Activated T-helper 17 cell treated with anti-CD3 and anti-CD28 coated beads, Interleukin-2, amount 50 U/mL, for 72 hours (primary cell): ENCODE measurements around the gene ZBTB40. TPM values are rescaled to one million over a fixed set of nuclear protein-coding genes. Genes with fewer than 3 reads are reported as not detected.

ENCODE experiments used
- ATAC-seq: fragments of 150-1000 bp; cut with Tn5 transposase; replicated peaks from 2 replicates; pipeline ENCODE4 v1.10.0; 2021; ENCODE audit warnings: mild to moderate bottlenecking, moderate library complexity
- H3K27ac Mint-ChIP-seq: one replicate; pipeline ENCODE4 v1.8.0; 2022; ENCODE audit warnings: mixed read lengths
- H3K27me3 Mint-ChIP-seq: one replicate; pipeline ENCODE4 v1.8.0; 2022; ENCODE audit warnings: mixed read lengths
- H3K36me3 Mint-ChIP-seq: one replicate; pipeline ENCODE4 v1.8.0; 2022; ENCODE audit warnings: low read depth, mild to moderate bottlenecking, mixed read lengths
- H3K4me1 Mint-ChIP-seq: one replicate; pipeline ENCODE4 v1.8.0; 2022; ENCODE audit warnings: mixed read lengths
- H3K4me3 Mint-ChIP-seq: one replicate; pipeline ENCODE4 v1.8.0; 2022; ENCODE audit warnings: mild to moderate bottlenecking, mixed read lengths
- H3K9me3 Mint-ChIP-seq: one replicate; pipeline ENCODE4 v1.8.0; 2022; ENCODE audit warnings: mixed read lengths
- total RNA-seq, 2 donors: library from RNA; stranded (reverse); gene quantifications; one replicate each; pipeline ENCODE4 v1.2.3, GENCODE V29; 2022

ZBTB40 gene
- total RNA-seq, 2 donors from 2014 or later, result 20.4 to 21.4 TPM

DNA sequence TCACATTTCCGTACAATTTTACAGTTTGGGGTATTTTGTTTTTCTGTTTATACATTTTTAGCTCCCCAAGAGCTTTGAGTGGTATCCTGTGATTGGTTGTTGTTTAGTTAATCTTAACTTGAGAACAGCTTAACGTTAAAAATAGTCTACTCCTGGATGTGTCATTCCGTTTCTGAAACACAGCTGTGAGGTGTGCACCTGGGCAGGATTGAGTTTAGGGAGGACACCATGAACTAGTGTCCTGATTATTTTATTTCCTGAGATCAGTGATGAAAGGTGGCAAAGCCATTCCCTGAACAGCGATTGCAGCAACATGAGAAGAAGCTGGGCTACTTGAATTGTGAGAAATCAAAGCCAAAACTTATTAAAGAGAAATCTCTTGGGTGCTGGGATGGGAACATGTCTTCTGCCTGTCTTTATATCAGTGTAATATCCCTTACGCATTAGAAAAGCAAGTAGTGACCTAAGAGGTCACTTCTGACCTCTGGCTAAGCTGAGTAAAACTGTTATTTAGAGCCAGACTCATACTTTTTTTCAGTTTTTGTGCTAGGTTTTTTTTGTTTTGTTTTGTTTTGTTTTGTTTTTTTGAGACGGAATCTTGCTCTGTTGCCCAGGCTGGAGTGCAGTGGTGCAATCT is 43.4 kb downstream of the ZBTB40 start:
- Mint-ChIP-seq H3K4me3 (no peak overlapping the region), H3K27me3 (no peaks in the 10 kb centered on the region), H3K4me1 (no peaks in the 10 kb centered on the region), H3K9me3 (no peaks in the 10 kb centered on the region), H3K36me3 (peaks cover 69% of the 10 kb centered on the region), H3K27ac (no peak overlapping the region)
- no peak for ATAC-seq

DNA sequence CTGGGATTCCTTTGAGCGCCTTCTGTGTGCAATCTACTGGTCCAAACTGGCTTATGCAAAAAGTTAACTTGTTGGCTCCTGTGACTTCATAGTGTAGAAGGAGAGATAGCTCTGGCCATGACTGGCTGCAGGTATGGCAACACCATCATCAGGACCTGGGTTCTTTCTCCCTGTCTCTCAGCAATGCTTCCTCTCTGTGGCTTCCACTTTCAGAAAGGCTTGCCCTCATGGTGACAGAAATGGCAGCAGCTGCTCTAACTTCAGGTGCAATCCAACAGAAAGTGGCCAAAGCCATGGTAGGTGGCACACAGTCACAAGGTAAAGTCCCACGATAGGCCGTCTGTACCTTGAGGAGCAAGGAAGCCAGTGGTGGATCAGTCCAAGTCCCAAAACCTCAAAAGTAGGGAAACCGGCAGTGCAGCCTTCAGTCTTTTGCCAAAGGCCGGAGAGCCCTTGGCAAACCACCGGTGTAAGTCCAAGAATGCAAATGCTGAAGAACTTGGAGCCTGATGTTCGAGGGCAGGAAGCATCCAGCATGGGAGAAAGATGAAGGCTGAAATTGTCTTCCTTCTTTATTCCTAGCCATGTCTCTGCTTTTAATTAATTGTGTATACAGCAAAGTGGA is 45.0 kb downstream of the ZBTB40 start:
- no peaks in the 10 kb centered on the region for H3K4me1 Mint-ChIP-seq
- H3K4me3 Mint-ChIP-seq, result no peak overlapping the region
- no peak for ATAC-seq
- peaks cover 78% of the 10 kb centered on the region for H3K36me3 Mint-ChIP-seq
- no peaks in the 10 kb centered on the region for H3K9me3 Mint-ChIP-seq
- no peaks in the 10 kb centered on the region for H3K27me3 Mint-ChIP-seq
- H3K27ac Mint-ChIP-seq, result no peak overlapping the region

DNA sequence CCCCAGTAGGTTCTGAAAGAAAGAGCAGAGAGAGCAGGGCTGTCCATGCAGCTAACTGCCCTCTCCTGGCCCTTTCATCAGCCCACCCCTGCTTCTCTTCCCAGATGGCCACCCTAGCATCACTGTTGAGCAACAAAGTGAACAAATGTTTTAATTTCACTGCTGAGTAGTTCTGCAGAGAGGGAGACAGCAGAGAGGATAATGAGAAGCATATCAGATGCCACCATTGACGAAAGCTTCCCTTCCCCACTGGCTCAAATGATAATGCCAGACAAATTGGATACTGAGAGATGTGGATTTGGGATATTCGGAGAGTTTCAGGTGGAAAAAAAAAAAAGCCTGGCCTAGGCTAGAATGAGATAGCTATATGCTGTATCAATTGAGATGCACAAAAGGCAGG is 46.8 kb downstream of the ZBTB40 start:
- Mint-ChIP-seq H3K27me3 (no peaks in the 10 kb centered on the region), H3K36me3 (peaks cover 78% of the 10 kb centered on the region), H3K9me3 (no peaks in the 10 kb centered on the region), H3K4me1 (no peaks in the 10 kb centered on the region), H3K27ac (no peak overlapping the region), H3K4me3 (no peak overlapping the region)
- ATAC-seq, result no peak

DNA sequence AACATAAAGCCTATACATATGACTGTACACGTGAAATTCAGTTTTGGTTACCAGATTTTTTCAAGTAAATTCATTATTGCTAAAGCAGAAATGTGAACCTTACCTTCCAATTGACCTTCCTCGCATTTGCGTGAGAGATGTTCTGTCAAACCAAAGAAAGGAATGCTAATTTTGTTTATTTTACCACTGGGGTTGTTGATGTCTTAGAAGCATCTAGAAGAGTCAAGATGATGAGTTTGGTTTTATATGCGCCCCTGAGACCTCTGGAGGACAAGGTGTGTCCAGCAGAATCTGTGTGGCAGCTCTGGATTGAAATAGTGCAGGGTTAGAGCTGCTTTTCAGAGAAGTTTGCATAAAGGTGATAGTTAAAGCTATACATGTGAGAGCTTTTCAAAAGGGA is 48.4 kb downstream of the ZBTB40 start:
- Mint-ChIP-seq H3K4me3 (no peak overlapping the region), H3K9me3 (no peaks in the 10 kb centered on the region), H3K27me3 (no peaks in the 10 kb centered on the region), H3K4me1 (no peaks in the 10 kb centered on the region), H3K27ac (no peak overlapping the region), H3K36me3 (peaks cover 69% of the 10 kb centered on the region)
- no peak for ATAC-seq

DNA sequence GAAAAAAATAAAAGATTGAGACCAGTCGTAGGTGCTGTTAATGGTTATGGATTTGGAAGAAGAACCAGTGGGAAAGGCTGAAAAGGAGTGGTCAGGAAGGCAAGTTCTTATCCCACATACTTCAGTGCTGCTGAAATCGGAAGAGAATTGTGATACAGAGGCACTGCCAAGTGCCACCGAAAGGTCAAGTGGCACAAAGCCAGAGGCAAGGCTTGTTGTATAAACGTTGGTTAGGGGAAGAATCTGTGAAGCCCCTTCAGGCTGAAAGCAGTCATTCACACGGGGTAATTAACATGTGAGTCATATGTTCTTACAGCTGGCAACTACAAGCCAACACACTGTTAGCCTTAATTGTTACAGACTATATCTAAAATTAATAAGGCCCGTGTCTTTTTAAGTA is 48.8 kb downstream of the ZBTB40 start:
- no peaks in the 10 kb centered on the region for H3K27me3 Mint-ChIP-seq
- H3K36me3 Mint-ChIP-seq, result peaks cover 71% of the 10 kb centered on the region
- no peaks in the 10 kb centered on the region for H3K9me3 Mint-ChIP-seq
- ATAC-seq, result no peak
- no peaks in the 10 kb centered on the region for H3K4me1 Mint-ChIP-seq
- H3K4me3 Mint-ChIP-seq, result no peak overlapping the region
- no peak overlapping the region for H3K27ac Mint-ChIP-seq

DNA sequence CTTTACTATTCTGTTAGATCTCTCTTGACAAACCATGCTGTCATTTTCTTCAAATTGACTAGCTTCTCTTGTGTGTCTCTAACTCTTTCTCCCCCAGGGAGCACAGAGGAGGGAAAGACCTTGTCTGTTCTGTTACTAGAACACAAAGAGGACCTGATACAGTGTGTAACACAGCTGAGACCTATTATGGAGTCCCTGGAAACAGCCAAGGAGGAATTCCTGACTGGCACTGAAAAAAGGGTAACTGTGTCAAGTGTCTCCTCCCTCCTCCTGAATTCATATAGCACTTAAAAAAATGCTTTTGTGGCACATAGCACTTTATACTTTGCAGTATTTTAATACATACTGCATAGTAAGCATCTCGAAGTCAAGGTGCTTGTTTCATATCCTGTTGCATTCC is 50.6 kb downstream of the ZBTB40 start:
- no peaks in the 10 kb centered on the region for H3K9me3 Mint-ChIP-seq
- H3K27me3 Mint-ChIP-seq, result no peaks in the 10 kb centered on the region
- no peak overlapping the region for H3K27ac Mint-ChIP-seq
- peaks cover 72% of the 10 kb centered on the region for H3K36me3 Mint-ChIP-seq
- no peak overlapping the region for H3K4me3 Mint-ChIP-seq
- no peak for ATAC-seq
- no peaks in the 10 kb centered on the region for H3K4me1 Mint-ChIP-seq

DNA sequence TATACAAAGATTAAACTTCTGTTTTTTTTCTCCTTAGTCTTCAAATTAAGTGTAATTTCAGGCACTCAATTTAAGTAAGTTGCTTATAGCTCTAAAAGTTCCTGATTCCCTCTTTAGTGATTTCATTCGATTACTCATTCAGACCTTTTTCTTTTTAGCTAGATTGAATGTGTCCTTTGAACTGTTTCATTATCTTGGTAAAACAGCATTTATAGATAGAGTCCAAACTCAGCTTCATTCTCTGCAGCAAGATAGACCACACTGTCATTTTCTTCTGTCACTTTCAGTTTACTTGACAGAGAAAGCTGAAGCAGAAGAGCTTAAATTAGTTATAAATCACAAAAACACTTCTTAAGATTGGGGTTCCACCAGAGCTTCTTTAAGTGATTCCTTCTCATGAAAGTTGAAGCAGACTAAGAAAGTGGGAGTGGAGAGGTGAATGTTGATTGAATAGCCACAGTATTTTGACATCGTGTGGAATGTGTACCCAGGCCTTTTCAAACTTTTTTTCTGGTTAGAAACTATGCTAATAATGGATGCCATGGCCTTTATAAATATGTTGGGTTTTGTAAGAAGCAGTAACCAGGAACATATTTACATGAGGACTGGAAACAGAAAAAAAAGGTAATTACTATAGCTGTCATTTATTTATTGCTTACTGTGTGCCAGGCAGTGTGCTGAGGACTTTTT is 52.2 kb downstream of the ZBTB40 start:
- Mint-ChIP-seq H3K27ac (no peak overlapping the region), H3K27me3 (no peaks in the 10 kb centered on the region), H3K4me1 (no peaks in the 10 kb centered on the region), H3K36me3 (peaks cover 79% of the 10 kb centered on the region), H3K4me3 (no peak overlapping the region), H3K9me3 (no peaks in the 10 kb centered on the region)
- ATAC-seq, result no peak

DNA sequence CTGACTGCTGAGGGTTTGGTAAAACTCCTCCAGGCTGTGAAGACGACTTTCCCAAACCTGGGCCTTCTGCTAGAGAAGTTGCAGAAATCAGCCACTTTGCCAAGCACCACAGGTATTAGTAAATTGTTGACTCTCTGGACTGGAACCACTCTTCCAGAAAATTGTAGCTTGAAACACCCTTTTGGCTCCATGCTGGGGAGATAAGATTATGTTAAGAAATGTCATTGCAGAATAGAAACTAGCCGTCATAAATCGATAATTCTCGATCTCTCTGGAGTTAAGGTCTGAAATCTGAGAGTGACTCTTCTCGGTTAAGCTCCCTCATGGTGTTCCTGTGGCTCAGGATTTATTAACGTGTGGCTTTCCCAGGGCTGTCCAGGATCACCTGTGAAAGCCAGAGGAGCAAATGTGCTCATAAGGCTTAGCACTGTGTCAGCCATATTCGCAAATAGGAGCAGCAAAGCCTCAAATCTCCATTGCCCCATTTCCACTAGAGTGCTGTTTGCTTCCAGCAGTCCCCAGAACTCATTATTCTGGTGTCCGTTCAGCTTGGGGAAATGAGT is 54.6 kb downstream of the ZBTB40 start:
- H3K4me1 Mint-ChIP-seq, result no peaks in the 10 kb centered on the region
- no peaks in the 10 kb centered on the region for H3K9me3 Mint-ChIP-seq
- H3K27me3 Mint-ChIP-seq, result no peaks in the 10 kb centered on the region
- H3K4me3 Mint-ChIP-seq, result no peak overlapping the region
- no peak overlapping the region for H3K27ac Mint-ChIP-seq
- H3K36me3 Mint-ChIP-seq, result peaks cover 91% of the 10 kb centered on the region
- ATAC-seq, result no peak

DNA sequence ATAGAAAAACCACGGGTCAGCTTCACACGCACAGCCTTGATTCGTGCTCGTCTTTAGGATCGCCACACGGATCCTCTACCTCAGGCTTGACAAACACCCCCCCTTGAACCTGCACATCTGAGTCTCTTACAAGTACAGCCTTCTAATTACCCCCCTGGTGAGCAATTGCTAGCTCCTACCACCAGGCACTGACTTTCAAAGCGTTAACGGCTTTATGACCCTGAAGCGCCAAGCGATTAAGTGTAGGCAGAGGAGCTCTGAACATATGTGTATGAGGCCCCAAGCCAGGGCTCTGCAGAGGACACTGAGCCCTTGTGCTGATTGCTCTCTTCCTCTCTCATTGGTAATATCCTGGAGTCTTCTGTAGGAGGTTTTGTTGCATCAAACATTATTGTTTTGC is 55.9 kb downstream of the ZBTB40 start:
- no peaks in the 10 kb centered on the region for H3K27me3 Mint-ChIP-seq
- peaks cover 91% of the 10 kb centered on the region for H3K36me3 Mint-ChIP-seq
- no peaks in the 10 kb centered on the region for H3K4me1 Mint-ChIP-seq
- H3K9me3 Mint-ChIP-seq, result no peaks in the 10 kb centered on the region
- ATAC-seq, result no peak
- no peak overlapping the region for H3K27ac Mint-ChIP-seq
- no peak overlapping the region for H3K4me3 Mint-ChIP-seq

DNA sequence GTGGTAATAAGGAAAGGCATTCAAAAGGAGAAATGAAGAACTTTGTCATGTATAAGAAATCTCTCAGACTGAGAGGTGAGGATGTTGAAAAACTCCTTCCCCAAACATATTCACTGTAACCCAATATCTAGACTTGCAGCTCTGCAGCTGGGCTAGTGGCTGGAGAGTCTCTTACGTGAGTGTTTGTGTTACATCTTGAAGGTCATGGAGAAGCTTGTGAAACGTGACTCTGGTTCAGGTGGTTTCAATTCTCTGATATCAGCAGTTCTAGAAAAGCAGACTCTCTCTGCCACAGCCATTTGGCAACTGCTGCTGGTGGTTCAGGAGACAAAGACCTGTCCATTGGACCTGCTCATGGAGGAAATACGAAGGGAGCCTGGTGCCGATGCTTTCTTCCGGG is 56.7 kb downstream of the ZBTB40 start:
- H3K27me3 Mint-ChIP-seq, result no peaks in the 10 kb centered on the region
- no peak for ATAC-seq
- no peaks in the 10 kb centered on the region for H3K9me3 Mint-ChIP-seq
- H3K27ac Mint-ChIP-seq, result no peak overlapping the region
- no peaks in the 10 kb centered on the region for H3K4me1 Mint-ChIP-seq
- no peak overlapping the region for H3K4me3 Mint-ChIP-seq
- peaks cover 91% of the 10 kb centered on the region for H3K36me3 Mint-ChIP-seq

DNA sequence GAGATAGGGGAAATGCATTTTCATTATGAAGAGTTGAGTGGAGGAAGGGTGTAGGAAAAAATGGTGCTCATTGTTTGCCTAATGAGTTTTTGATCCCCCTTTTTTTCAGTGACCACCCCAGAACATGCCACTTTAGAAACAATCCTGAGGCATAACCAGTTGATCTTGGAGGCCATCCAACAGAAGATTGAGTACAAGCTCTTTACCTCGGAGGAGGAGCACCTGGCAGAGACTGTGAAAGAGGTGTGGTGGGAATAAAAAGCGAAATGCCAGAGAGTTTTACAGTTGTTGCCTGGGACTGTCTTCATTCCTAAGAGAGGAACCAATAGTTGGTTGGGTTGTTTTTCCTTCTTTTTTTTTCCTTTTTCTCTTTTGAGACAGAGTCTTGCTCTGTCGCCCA is 57.3 kb downstream of the ZBTB40 start:
- H3K36me3 Mint-ChIP-seq, result peaks cover 91% of the 10 kb centered on the region
- H3K4me3 Mint-ChIP-seq, result no peak overlapping the region
- no peaks in the 10 kb centered on the region for H3K27me3 Mint-ChIP-seq
- H3K27ac Mint-ChIP-seq, result no peak overlapping the region
- ATAC-seq, result no peak
- H3K4me1 Mint-ChIP-seq, result no peaks in the 10 kb centered on the region
- H3K9me3 Mint-ChIP-seq, result no peaks in the 10 kb centered on the region

DNA sequence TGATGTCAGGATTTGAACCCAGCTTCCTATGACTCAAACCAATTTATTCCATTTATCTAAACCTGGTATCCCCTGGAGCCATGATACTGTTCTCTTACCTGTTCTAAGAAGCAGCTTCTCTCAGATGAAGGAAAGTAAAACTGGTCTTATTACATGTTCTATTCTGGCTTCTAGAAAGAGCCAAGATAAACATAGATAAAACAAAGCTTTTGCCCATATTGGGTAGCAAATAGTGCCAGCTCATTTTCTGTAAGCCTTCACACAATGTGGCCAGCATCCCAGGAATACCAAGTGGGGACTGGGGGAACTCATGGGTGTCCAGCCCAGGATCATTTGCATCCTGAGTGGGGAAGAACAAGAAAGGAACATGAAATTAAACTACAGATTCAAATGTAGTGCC is 58.2 kb downstream of the ZBTB40 start:
- no peaks in the 10 kb centered on the region for H3K27me3 Mint-ChIP-seq
- peaks cover 97% of the 10 kb centered on the region for H3K36me3 Mint-ChIP-seq
- no peak for ATAC-seq
- no peak overlapping the region for H3K4me3 Mint-ChIP-seq
- H3K9me3 Mint-ChIP-seq, result no peaks in the 10 kb centered on the region
- H3K27ac Mint-ChIP-seq, result no peak overlapping the region
- no peaks in the 10 kb centered on the region for H3K4me1 Mint-ChIP-seq

DNA sequence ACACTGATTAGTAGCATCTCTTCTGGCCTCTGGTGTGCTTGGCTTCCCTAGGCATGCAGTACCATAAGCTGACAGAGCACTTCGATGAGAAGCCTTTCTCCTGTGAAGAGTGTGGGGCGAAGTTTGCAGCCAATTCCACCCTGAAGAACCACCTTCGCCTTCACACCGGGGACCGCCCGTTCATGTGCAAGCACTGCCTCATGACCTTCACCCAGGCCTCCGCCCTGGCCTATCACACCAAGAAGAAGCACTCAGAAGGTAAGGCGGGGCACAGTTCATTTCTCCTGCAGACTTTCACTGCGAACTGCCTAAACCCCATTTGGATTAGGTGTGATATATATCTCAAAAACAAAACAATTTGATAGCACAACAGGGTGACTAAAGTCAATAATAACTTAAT is 61.2 kb downstream of the ZBTB40 start:
- Mint-ChIP-seq H3K9me3 (no peaks in the 10 kb centered on the region), H3K36me3 (peaks cover 100% of the 10 kb centered on the region), H3K27ac (no peak overlapping the region), H3K4me3 (no peak overlapping the region), H3K4me1 (no peaks in the 10 kb centered on the region), H3K27me3 (no peaks in the 10 kb centered on the region)
- no peak for ATAC-seq

DNA sequence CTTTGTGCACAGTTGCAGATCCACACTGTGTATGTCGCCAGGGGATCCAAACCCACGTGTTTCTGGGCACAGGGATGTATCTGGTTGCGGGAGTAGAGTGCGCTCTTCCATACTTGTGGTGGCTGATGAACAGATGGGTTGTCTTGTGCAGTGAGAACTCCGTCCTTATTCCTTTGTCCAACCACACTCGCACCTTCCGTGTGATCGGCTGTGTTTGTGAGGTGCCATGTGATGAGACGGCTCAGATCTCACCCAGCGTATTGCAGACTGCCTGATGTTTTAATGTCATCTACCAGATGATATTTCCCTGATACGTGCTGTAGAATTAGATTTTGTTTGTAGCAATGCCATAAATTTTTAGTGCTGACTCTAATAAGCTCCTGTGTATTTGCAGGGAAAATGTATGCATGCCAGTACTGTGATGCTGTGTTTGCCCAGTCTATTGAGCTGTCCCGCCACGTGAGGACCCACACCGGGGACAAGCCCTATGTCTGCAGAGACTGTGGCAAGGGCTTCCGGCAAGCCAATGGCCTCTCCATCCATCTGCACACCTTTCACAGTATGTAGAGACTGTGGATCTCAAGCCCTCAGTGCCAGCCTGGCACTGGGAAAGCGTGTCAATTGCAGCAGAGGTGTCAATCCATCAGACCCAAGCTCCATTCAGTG is 65.4 kb downstream of the ZBTB40 start:
- peaks cover 97% of the 10 kb centered on the region for H3K36me3 Mint-ChIP-seq
- no peaks in the 10 kb centered on the region for H3K4me1 Mint-ChIP-seq
- H3K27me3 Mint-ChIP-seq, result no peaks in the 10 kb centered on the region
- no peak overlapping the region for H3K27ac Mint-ChIP-seq
- no peak overlapping the region for H3K4me3 Mint-ChIP-seq
- H3K9me3 Mint-ChIP-seq, result no peaks in the 10 kb centered on the region
- ATAC-seq, result no peak

DNA sequence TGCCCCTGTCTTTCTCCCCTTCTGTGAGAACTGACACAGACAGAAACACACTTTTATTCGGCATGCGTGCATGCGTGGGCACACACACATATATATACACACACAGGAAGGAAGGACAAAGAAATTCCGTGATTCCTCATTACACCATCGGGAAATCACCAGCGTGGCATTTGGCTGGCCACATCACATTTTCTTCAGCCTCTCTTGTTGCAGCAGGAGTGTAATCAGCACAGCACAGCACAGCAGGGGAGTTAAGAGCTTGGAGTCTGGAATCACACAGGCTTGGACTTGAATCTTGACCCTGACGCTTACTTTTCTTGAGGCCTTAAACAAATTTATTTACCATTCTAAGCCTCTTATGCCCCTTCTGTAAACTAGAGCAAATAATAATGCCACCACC is 66.3 kb downstream of the ZBTB40 start:
- Mint-ChIP-seq H3K4me3 (no peak overlapping the region), H3K27me3 (no peaks in the 10 kb centered on the region), H3K27ac (no peak overlapping the region), H3K4me1 (no peaks in the 10 kb centered on the region), H3K36me3 (peaks cover 96% of the 10 kb centered on the region), H3K9me3 (no peaks in the 10 kb centered on the region)
- no peak for ATAC-seq
